C4-2B (cell line): ENCODE data around the gene OSGIN1.

ENCODE experiments used
- H3K27ac ChIP-seq: fragments of 450-650 bp; 2 replicates; pipeline ENCODE4 v1.5.1; 2017
- CTCF ChIP-seq: fragments of 450-650 bp; conservative IDR thresholded peaks from 2 replicates; pipeline ENCODE4 v1.5.1; 2017; ENCODE audit warnings: mild to moderate bottlenecking
- ZFX ChIP-seq: fragments of 450-650 bp; IDR thresholded peaks from 2 replicates; pipeline ENCODE4 v1.6.1; 2017

OSGIN1 gene

DNA sequence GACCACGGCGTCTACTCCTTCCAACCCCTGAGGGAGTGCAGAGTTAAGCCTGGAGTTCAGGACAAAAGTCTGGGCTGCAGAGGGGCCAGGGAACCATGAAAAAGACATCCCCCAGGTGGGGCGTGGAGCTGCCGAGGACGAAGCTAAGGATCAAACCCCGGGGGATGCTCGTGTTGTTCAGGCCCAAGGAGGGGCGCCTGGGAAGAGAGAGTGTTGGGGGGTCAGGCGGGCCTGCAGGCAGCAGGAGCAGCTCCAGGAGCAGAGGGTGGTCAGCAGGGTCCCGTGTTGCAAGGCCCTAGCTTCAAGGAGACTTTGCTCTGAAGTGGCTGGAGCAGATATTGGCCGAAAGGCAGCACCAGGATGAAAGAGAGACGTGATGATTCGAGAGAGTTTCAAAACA is 41.7 kb downstream of the OSGIN1 start:
- no peak for TF ChIP-seq CTCF
- TF ChIP-seq ZFX: no peak
- no peak overlapping the region for H3K27ac ChIP-seq

GRCh38 chr16:83995754-83996153 is 42.7 kb downstream of the OSGIN1 start:
- H3K27ac ChIP-seq: no peak overlapping the region
- TF ChIP-seq ZFX: no peak
- no peak for TF ChIP-seq CTCF

DNA sequence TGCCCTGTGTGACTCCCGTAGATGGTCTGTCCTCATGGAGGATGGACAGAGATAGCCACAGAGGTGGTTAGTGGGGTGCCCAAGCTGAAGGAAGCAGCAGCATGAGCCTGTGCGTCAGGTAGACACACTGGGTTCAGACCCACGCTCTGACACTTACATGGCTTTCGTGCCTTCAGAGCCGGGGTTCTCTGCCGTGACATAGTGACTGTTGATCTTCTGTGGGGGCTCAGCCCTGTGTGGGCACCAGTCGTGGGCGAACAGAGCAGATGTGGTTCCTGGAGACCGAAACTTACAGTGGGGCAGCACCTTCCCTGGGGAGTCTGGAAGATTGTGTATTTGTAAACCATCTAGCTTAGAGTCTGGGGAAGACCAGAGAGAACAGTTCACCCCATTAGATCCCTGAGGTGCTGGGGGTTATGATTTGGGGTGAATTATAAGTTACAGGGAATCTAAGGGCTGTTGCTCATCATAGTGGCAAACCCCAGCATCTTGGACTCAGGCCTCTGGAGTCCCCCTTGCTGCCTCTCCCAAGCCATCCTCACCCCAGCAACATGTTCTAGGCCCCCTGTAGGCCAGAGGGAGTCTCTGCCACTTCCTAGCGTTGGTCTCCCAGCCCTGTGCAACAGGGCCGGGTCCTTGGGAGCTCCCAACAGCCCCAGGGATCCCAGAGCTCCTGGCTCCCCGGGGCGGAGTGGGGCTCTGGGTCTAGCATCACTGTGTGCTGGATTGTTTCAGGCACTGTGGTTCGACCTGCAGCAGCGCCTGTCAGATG is 43.6 kb downstream of the OSGIN1 start:
- no peak overlapping the region for H3K27ac ChIP-seq
- TF ChIP-seq ZFX (no peak), CTCF (no peak)

DNA sequence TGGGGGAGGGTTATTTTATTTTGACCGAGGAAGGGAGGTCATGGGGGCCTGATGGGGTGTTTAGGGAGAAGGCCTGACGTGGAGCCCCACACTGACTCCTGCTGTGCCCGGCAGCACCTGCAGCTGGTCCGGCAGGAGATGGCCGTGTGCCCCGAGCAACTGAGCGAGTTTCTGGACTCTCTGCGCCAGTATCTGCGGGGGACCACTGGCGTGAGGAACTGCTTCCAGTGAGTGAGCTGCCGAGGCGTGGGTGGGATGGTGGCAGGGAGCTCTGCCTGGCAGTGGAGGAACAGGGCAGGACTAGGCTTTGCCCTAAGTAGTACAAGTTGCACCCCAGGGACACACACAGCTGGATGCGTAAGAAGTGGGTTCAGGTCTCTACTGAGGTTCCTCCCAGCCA is 45.1 kb downstream of the OSGIN1 start:
- no peak for TF ChIP-seq CTCF
- TF ChIP-seq ZFX: no peak
- H3K27ac ChIP-seq: no peak overlapping the region

- no peak for TF ChIP-seq CTCF
- TF ChIP-seq ZFX: no peak
- no peak overlapping the region for H3K27ac ChIP-seq
These were observed 48.1 kb downstream of the OSGIN1 start for GRCh38 chr16:84000989-84001642.

DNA sequence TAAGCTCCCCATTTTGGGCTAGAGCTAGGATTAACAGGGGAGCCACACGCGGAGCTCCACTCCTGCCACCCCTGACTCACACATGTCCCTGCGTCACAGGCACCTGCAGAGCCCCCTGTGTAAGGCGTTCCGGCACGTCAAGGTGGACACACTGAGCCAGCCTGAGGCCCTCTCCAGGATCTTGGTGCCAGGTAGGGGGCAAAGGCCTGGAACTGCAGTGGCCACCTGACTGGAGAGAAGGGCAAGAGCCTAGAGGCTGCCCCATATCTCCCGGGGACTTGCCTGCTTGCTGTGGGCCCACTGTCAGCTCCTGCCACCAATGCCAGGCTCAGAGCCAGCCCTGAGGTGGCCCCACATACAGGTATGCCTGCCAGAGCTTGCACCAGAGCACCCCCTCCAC is 48.7 kb downstream of the OSGIN1 start:
- TF ChIP-seq ZFX (no peak), CTCF (no peak)
- no peak overlapping the region for H3K27ac ChIP-seq

DNA sequence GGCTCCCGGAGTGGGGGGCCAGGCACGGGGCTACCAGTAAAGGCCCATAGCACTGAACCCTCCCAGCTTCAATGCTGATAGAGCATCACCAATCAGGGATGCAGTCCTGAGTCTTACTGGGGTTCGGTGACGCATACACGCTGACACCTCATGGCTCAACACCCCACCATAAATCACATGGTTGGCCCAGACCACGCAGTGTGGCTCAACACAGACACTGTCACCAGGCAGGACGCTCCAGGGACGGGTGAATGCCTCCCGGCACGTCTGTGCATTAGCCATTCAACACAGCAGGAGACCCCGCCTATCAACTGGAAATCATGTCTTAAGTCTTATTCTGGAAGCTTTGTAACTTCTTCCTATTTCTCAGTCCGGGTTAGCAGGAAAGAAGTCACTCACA is 50.0 kb downstream of the OSGIN1 start:
- no peak overlapping the region for H3K27ac ChIP-seq
- TF ChIP-seq ZFX (no peak), CTCF (no peak)
